ENCODE data around the gene CERS5.
A peak's percentile ranks its signal among the peaks of the same experiment; 100 is the strongest.

The CERS5 gene

GRCh38 chr12:50120521-50120920 lies 46.6 kb downstream of the CERS5 start:
- peaks cover 4 to 51% (median 43%) of the 10 kb centered on the region in 5 donors for H3K36me3 ChIP-seq (ENCODE audit: control insufficient read depth in 5 of 5, insufficient read depth in 5 of 5, low read length in 5 of 5)
- no peak overlapping the region for H3K9ac ChIP-seq (ENCODE audit: low read length in 5 of 5)
- no peak overlapping the region for H3K4me3 ChIP-seq (ENCODE audit: low read depth in 1 of 5, low read length in 5 of 5)
- H3K9me3 ChIP-seq (ENCODE audit: control insufficient read depth in 5 of 5, low read length in 5 of 5), result no peaks in the 10 kb centered on the region
- H3K27me3 ChIP-seq (ENCODE audit: control insufficient read depth in 5 of 5, insufficient read depth in 4 of 5, low read length in 5 of 5), result no peaks in the 10 kb centered on the region
- peaks cover 0 to 18% (median 14%) of the 10 kb centered on the region in 5 donors for H3K4me1 ChIP-seq (ENCODE audit: control insufficient read depth in 5 of 5, insufficient read depth in 5 of 5, low read length in 5 of 5)
- no peak overlapping the region for H3K27ac ChIP-seq (ENCODE audit: low read depth, low read length)

- H3K4me3 ChIP-seq (ENCODE audit: low read depth in 1 of 5, low read length in 5 of 5), result no peak overlapping the region
- H3K27me3 ChIP-seq (ENCODE audit: control insufficient read depth in 5 of 5, insufficient read depth in 4 of 5, low read length in 5 of 5), result no peaks in the 10 kb centered on the region
- no peak overlapping the region for H3K27ac ChIP-seq (ENCODE audit: low read depth, low read length)
- peaks cover 4 to 52% (median 45%) of the 10 kb centered on the region in 5 donors for H3K36me3 ChIP-seq (ENCODE audit: control insufficient read depth in 5 of 5, insufficient read depth in 5 of 5, low read length in 5 of 5)
- H3K4me1 ChIP-seq (ENCODE audit: control insufficient read depth in 5 of 5, insufficient read depth in 5 of 5, low read length in 5 of 5), result peaks cover 0 to 17% (median 7%) of the 10 kb centered on the region in 5 donors
- H3K9me3 ChIP-seq (ENCODE audit: control insufficient read depth in 5 of 5, low read length in 5 of 5), result no peaks in the 10 kb centered on the region
- no peak overlapping the region for H3K9ac ChIP-seq (ENCODE audit: low read length in 5 of 5)
Measured at GRCh38 chr12:50119387-50119786, 47.8 kb downstream of the CERS5 start.

DNA sequence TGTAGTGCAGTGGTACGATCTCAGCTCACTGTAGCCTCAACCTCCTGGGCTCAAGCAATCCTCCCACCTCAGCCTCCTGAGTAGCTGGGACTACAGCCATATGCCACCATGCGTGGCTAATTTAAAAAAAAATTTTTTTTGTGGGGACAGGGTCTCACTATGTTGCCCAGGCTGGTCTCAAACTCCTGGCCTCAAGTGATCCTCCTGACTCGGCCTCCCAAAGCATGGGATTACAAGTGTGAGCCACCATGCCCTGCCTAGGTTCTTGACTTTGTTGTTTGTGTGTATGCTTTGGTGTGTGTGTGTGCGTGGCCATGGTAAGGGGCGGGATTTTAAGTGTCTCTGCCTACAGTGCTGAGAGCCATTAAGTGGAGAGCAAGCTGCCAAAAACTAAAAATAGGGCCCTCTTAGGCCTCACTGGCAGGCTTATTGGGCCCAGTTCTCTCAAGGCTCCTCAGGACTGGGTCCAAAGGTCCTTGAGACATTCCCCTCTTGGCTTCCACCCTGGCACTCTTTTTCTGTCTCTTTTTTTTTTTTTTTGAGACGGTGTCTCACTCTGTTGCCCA lies 50.0 kb downstream of the CERS5 start:
- Histone ChIP-seq H3K27ac (ENCODE audit: low read depth, low read length) (peak overlapping the region; percentile 37), H3K36me3 (ENCODE audit: control insufficient read depth in 5 of 5, insufficient read depth in 5 of 5, low read length in 5 of 5) (peaks cover 4 to 40% (median 39%) of the 10 kb centered on the region in 5 donors), H3K4me3 (ENCODE audit: low read depth in 1 of 5, low read length in 5 of 5) (no peak overlapping the region), H3K27me3 (ENCODE audit: control insufficient read depth in 5 of 5, insufficient read depth in 4 of 5, low read length in 5 of 5) (no peaks in the 10 kb centered on the region), H3K9ac (ENCODE audit: low read length in 5 of 5) (peak overlapping the region in 1 of 5 donors; percentile 37), H3K4me1 (ENCODE audit: control insufficient read depth in 5 of 5, insufficient read depth in 5 of 5, low read length in 5 of 5) (peaks cover 0 to 33% (median 22%) of the 10 kb centered on the region in 5 donors), H3K9me3 (ENCODE audit: control insufficient read depth in 5 of 5, low read length in 5 of 5) (no peaks in the 10 kb centered on the region)

- H3K4me3 ChIP-seq (ENCODE audit: low read depth in 1 of 5, low read length in 5 of 5), result peak overlapping the region; percentile 81 to 100 (median 95)
- peak overlapping the region; percentile 92 for H3K27ac ChIP-seq (ENCODE audit: low read depth, low read length)
- H3K27me3 ChIP-seq (ENCODE audit: control insufficient read depth in 5 of 5, insufficient read depth in 4 of 5, low read length in 5 of 5), result no peaks in the 10 kb centered on the region
- peaks cover 0 to 25% (median 18%) of the 10 kb centered on the region in 5 donors for H3K36me3 ChIP-seq (ENCODE audit: control insufficient read depth in 5 of 5, insufficient read depth in 5 of 5, low read length in 5 of 5)
- peaks cover 19 to 71% (median 58%) of the 10 kb centered on the region in 5 donors for H3K4me1 ChIP-seq (ENCODE audit: control insufficient read depth in 5 of 5, insufficient read depth in 5 of 5, low read length in 5 of 5)
- H3K9me3 ChIP-seq (ENCODE audit: control insufficient read depth in 5 of 5, low read length in 5 of 5), result no peaks in the 10 kb centered on the region
- peak overlapping the region; percentile 57 to 100 (median 75) for H3K9ac ChIP-seq (ENCODE audit: low read length in 5 of 5)
Measured at GRCh38 chr12:50112456-50113218, 54.5 kb downstream of the CERS5 start.

DNA sequence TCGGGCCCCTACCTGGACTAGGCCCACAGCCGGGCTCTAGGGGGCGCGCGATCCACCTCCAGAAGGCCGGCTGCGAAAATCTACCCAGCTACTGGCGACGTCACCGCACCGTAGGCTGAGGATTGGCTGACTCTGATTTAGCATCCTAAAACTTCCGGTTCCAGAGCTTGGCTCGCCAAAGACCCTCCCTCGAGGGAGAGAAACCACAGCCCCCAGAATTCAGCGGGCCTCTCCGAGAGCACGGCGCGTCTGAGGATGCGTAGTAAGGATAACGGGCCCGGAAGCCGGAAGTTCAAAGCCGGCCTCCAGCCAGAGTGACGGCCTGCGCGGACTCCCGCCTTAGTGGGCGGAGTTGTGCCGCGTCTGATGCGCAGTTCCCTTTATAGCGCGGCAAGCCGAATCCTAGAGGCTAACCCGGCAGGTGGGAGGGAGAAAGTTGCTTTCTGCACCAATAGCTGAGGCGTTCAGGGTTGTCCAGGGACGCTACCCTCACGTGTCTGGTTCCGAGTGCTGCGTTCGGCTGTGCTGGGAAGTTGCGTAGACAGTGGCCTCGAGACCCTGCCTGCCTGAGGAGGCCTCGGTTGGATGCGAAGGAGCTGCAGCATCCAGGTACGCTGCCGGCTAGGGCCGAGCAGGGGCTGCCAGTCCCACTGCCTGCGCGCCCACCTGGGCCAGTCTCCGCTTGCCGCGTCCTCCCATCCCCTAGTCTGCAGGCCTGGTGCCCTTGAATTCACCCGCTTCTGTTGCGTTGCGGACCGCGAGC lies 55.3 kb downstream of the CERS5 start, which contains the start of gene COX14:
TSS of gene COX14 (plus strand) at position 544 of the 763 bp plus-strand sequence. CDS start 7,808 bp downstream, outside the sequence.
- Histone ChIP-seq H3K4me1 (ENCODE audit: control insufficient read depth in 5 of 5, insufficient read depth in 5 of 5, low read length in 5 of 5) (peaks cover 19 to 75% (median 66%) of the 10 kb centered on the region in 5 donors), H3K36me3 (ENCODE audit: control insufficient read depth in 5 of 5, insufficient read depth in 5 of 5, low read length in 5 of 5) (peaks cover 0 to 29% (median 26%) of the 10 kb centered on the region in 5 donors), H3K9me3 (ENCODE audit: control insufficient read depth in 5 of 5, low read length in 5 of 5) (no peaks in the 10 kb centered on the region), H3K27me3 (ENCODE audit: control insufficient read depth in 5 of 5, insufficient read depth in 4 of 5, low read length in 5 of 5) (no peaks in the 10 kb centered on the region), H3K9ac (ENCODE audit: low read length in 5 of 5) (peak within 1 kb of the TSS; percentile 57 to 100 (median 75)), H3K4me3 (ENCODE audit: low read depth in 1 of 5, low read length in 5 of 5) (peak within 1 kb of the TSS; percentile 81 to 100 (median 95)), H3K27ac (ENCODE audit: low read depth, low read length) (peak within 1 kb of the TSS; percentile 92)

GRCh38 chr12:50111395-50111692 lies 55.8 kb downstream of the CERS5 start:
- Histone ChIP-seq H3K27ac (ENCODE audit: low read depth, low read length) (peak overlapping the region; percentile 86), H3K4me3 (ENCODE audit: low read depth in 1 of 5, low read length in 5 of 5) (peak overlapping the region in 4 of 5 donors; percentile 14 to 81 (median 24)), H3K4me1 (ENCODE audit: control insufficient read depth in 5 of 5, insufficient read depth in 5 of 5, low read length in 5 of 5) (peaks cover 19 to 75% (median 70%) of the 10 kb centered on the region in 5 donors), H3K27me3 (ENCODE audit: control insufficient read depth in 5 of 5, insufficient read depth in 4 of 5, low read length in 5 of 5) (no peaks in the 10 kb centered on the region), H3K9ac (ENCODE audit: low read length in 5 of 5) (peak overlapping the region in 2 of 5 donors; percentile 26 to 69), H3K9me3 (ENCODE audit: control insufficient read depth in 5 of 5, low read length in 5 of 5) (no peaks in the 10 kb centered on the region), H3K36me3 (ENCODE audit: control insufficient read depth in 5 of 5, insufficient read depth in 5 of 5, low read length in 5 of 5) (peaks cover 0 to 29% (median 25%) of the 10 kb centered on the region in 5 donors)

GRCh38 chr12:50110762-50111351 lies 56.3 kb downstream of the CERS5 start:
- peak overlapping the region; percentile 14 to 81 (median 32) for H3K4me3 ChIP-seq (ENCODE audit: low read depth in 1 of 5, low read length in 5 of 5)
- no peaks in the 10 kb centered on the region for H3K9me3 ChIP-seq (ENCODE audit: control insufficient read depth in 5 of 5, low read length in 5 of 5)
- peaks cover 19 to 76% (median 73%) of the 10 kb centered on the region in 5 donors for H3K4me1 ChIP-seq (ENCODE audit: control insufficient read depth in 5 of 5, insufficient read depth in 5 of 5, low read length in 5 of 5)
- peak overlapping the region; percentile 86 for H3K27ac ChIP-seq (ENCODE audit: low read depth, low read length)
- H3K9ac ChIP-seq (ENCODE audit: low read length in 5 of 5), result peak overlapping the region; percentile 0 to 79 (median 60)
- no peaks in the 10 kb centered on the region for H3K27me3 ChIP-seq (ENCODE audit: control insufficient read depth in 5 of 5, insufficient read depth in 4 of 5, low read length in 5 of 5)
- peaks cover 0 to 33% (median 23%) of the 10 kb centered on the region in 5 donors for H3K36me3 ChIP-seq (ENCODE audit: control insufficient read depth in 5 of 5, insufficient read depth in 5 of 5, low read length in 5 of 5)

DNA sequence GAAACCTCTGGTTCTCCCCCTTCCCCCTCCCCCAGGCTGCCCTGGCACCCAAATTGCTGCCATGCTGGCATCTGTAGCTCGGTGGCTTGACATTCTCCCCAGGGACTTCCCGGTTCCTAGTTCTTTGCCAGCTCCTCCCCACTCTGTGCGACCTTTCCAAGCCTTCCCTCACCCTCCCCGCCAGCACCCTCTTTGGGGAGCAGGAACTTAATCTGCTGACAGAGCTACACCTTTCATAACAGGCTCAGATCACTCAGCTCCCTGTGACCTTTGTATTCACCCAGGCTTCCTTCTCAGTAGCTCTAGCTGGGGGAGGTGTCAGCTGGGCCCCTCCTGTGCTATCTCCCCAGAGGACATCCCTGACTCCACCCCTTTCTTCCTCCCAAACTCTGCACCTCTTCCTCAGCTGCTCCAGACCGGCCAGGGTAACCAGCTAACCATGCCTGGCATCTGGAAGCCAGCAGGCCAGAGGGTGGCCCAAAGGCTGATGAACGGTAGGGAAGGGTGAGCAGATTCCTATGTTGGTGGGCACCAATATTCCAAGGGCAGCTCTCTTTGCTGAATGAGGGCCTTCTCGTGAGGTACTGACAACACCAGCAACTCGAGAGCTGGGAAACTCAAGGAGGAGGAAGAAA lies 56.9 kb downstream of the CERS5 start:
- Histone ChIP-seq H3K27ac (ENCODE audit: low read depth, low read length) (peak overlapping the region; percentile 86), H3K9me3 (ENCODE audit: control insufficient read depth in 5 of 5, low read length in 5 of 5) (no peaks in the 10 kb centered on the region), H3K4me1 (ENCODE audit: control insufficient read depth in 5 of 5, insufficient read depth in 5 of 5, low read length in 5 of 5) (peaks cover 19 to 81% (median 80%) of the 10 kb centered on the region in 5 donors), H3K9ac (ENCODE audit: low read length in 5 of 5) (peak overlapping the region; percentile 0 to 79 (median 60)), H3K4me3 (ENCODE audit: low read depth in 1 of 5, low read length in 5 of 5) (peak overlapping the region in 4 of 5 donors; percentile 2 to 81 (median 38)), H3K27me3 (ENCODE audit: control insufficient read depth in 5 of 5, insufficient read depth in 4 of 5, low read length in 5 of 5) (no peaks in the 10 kb centered on the region), H3K36me3 (ENCODE audit: control insufficient read depth in 5 of 5, insufficient read depth in 5 of 5, low read length in 5 of 5) (peaks cover 0 to 31% (median 18%) of the 10 kb centered on the region in 5 donors)

GRCh38 chr12:50109319-50109718 lies 57.9 kb downstream of the CERS5 start:
- H3K27ac ChIP-seq (ENCODE audit: low read depth, low read length), result peak overlapping the region; percentile 86
- no peaks in the 10 kb centered on the region for H3K9me3 ChIP-seq (ENCODE audit: control insufficient read depth in 5 of 5, low read length in 5 of 5)
- H3K4me3 ChIP-seq (ENCODE audit: low read depth in 1 of 5, low read length in 5 of 5), result peak overlapping the region in 1 of 5 donors; percentile 15
- H3K36me3 ChIP-seq (ENCODE audit: control insufficient read depth in 5 of 5, insufficient read depth in 5 of 5, low read length in 5 of 5), result peaks cover 0 to 31% (median 18%) of the 10 kb centered on the region in 5 donors
- peaks cover 0 to 2% (median 0%) of the 10 kb centered on the region in 5 donors for H3K27me3 ChIP-seq (ENCODE audit: control insufficient read depth in 5 of 5, insufficient read depth in 4 of 5, low read length in 5 of 5)
- peak overlapping the region in 3 of 5 donors; percentile 2 to 69 (median 10) for H3K9ac ChIP-seq (ENCODE audit: low read length in 5 of 5)
- peaks cover 21 to 84% (median 81%) of the 10 kb centered on the region in 5 donors for H3K4me1 ChIP-seq (ENCODE audit: control insufficient read depth in 5 of 5, insufficient read depth in 5 of 5, low read length in 5 of 5)

Measured in subcutaneous abdominal adipose tissue (tissue), 5 donors.